Measurements from ENCODE around the gene PIGV.
A peak's percentile ranks its signal among the peaks of the same experiment; 100 is the strongest.

Gene PIGV

DNA sequence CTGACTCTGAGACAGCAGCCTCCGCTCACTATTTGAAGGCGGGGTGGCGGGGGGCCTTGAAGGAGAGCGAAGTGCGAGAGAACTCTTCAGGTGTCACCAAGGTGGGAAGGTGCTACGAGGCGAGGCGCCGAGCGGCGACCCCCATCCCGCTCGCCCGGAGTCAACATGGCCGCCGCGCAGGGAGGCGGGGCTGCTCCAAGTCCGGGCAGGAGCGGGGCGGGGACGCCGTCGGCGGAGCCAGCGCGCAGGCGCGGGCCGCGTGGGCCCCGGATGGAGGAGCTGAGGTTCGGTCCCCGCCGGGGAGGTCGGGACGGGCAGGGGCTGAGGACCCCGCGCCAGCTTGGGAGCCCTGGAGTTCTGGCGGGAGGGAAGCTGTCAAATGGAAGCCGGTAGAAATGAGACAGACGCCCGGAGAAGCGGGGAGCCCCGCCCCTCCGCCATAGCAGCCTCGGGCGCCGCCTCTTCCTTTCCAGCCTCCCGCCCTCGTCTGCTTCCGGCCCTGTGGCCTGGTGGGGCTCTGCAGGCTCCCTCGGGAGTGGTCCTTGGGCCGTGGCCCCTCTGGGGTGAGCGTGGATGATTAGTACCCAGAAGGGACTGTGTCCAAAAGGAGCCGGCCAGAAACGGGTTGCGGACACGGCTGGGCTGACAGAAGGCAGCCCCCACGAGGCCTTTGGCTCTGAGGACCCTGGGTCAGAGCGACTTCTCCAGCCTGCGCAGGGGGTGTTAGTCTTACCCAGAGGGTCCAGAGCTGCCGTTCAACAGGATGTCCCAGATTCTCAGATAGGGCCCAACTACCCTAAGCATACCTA, at the start of gene PIGV:
PIGV (plus strand) TSS at position 245 of the 809 bp plus-strand sequence. CDS start 2,866 bp downstream, outside the sequence.
- peak; percentile 93 for DNase-seq

DNA sequence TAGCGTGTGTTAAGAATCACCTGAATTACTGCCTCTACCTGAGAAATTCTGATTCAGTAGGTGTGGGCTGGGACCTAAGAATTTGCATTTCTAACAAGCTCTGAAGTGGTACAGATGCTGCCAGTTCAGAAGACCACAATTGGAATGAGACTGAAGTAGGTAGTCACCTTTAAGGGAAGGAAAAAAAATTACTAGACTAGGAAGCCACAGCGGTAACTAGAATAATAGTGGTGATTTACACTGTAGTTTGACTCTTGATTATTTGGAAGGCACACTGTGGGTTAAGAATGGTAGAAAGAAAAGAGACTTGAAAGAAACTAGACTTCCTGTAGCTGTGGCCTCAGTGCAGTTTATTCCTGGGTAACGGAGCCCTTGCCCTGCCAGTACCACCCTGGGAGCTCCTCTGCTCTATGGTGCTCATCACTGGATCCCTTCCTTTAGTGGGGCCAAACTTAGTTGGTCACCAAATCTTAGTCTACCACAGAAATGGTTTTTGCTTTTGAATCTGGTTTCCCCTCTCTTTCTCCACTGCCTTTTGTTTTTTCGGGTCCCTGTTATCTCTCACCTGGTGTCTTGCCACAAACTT, 48.3 kb upstream of the PIGV start:
- DNase-seq = no peak

DNA sequence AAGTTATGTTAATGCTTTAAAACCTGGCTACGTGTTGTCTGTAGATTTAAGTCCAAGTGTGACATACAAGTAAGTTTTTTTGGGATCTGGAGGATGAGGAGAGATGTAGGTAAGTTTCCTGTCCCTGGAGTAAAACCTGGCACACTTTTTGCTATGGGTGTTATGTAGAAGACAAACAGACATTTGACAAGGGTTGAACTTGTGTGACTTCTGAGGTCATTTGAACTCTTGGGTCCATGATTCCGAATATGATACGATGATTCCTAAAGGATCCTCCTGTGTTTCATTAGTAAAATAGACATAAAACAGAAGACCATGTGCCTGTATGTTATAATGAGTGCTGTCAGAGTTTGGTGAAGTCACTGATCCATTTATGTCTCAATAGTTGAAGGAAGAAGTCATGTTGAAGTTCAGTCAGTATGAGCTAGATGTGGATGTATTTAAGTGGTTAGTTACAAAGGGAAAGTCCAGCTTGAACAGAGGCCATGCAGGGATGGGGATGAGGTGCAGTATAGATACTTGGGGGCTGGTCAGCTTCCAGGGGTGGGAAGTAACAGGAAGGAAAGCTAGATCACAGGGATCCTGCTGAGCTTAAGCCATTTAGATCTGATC, 47.6 kb upstream of the PIGV start:
- no peak for DNase-seq

DNA sequence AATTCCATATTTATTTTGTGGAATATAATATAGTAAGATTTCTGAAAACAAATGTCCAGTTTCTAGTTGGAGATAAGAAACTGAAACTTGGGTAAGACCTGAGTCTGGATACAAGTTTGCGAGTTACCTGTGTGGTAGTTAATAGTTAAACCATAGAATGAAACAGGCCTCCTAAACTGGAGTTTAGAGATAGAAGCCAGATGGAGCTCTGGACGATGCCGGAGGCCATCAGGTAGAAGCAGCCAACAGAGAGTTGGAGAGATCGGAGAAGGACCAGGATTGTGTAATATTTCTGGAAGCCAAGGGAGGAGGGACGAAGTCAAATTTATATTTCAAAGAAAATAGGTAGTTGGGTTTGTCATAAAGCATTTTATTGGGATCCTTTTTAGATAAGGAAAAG, 46.8 kb upstream of the PIGV start:
- no peak for DNase-seq

DNA sequence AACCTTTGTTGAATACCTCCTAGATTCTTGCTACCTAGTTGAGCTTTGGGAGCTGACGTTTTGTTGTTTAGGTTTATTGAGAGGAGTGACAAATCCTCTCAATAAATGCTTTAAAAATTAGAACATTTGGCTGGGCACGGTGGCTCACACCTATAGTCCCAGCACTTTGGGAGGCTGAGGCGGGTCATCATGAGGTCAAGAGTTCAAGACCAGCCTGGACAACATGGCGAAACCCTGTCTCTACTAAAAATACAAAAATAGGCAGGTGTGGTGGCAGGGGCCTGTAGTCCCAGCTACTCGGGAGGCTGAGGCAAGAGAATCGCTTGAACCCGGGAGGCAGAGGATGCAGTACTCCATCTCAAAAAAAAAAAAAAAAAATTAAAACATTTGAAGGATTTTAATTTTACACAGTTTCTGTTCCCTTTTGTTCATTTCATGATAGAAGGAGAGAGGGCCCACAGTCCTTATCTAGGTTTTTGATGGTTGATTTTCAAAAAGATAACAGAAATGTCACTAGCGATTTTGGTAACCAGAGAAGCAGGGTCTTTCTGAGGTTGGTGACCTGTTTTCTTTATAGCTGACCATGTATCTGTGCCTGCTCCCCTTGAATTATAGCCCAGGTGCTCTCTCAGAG, 44.2 kb upstream of the PIGV start:
- DNase-seq = no peak

DNA sequence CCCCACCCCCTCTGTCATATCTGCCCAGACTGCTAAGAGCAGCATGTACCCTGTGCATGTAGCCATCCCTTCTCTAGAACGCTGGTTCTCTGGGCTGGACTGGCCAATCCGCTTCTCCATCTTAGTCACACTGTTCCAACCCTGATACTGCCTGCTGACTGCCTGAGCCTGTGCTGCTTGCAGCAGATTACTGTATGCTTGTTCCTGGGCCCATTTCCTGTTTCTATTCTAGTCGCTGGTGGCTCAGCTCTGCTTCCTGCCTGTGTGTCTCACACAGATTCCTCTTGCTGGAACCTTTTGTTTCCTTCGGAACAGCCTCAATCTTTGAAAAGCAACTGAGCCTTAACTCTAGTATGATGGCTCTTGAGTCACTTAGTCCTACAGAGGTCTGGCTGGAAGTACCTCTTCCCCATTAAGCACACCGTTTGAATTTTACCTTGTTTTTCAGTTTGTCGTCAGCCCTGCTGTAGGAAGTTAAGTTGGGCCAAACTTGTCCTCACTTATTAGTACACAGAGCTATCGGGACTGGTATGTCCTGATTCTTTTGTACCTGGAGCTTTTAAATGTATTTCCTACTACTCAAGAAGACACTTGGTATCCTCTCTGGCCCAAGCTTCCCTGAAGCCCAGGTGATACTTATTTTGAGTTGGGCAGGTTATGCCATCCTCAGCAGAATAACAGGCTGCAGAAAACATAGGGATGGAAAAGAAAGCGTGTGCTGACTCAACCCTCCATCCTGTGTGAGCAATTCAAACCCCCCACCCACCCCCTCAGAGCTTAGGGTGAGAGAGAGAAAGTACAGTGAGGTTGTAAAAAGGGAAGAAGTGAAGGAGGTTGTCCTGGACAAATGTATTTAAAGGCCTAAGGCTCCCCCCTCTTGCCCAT, 43.4 kb upstream of the PIGV start:
- DNase-seq = peak; percentile 76

DNA sequence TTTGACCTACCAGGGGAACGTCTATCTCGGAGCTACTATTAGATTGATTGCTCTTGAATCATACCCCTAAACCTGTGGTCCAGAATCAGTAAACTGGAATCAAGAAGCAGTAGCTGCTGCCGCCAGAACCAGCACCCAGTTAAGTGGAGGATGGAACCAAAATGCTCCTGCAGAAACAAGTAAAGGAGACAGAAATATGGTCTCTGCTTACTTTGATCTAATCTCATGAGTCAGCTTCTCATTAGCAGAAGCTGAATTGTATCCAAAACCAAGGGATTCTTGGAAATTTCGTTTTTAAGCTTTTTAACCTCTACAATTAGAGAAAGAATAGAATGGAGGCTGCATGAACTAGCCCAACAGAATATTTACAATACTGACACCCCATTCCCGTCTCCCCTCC, 42.6 kb upstream of the PIGV start:
- no peak for DNase-seq

DNA sequence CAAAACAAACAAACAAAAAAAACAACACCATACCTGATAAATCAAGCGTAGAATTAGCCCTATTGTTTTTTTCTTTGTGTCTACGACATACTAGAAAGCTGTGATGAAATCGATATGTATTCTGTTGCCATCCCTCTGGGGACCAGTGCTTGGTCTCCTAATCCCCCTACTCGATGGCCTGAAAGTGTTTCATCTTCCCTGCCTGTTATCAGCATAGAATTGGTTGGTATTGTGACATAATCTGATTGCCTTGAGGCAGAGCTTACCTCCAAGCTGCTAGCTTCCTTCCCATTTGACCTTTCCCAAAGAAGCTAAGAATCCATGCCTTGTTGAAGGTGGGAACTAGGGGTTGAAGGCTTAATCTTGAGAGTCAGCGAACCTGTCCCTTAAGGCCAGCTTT, 40.7 kb upstream of the PIGV start:
- no peak for DNase-seq

DNA sequence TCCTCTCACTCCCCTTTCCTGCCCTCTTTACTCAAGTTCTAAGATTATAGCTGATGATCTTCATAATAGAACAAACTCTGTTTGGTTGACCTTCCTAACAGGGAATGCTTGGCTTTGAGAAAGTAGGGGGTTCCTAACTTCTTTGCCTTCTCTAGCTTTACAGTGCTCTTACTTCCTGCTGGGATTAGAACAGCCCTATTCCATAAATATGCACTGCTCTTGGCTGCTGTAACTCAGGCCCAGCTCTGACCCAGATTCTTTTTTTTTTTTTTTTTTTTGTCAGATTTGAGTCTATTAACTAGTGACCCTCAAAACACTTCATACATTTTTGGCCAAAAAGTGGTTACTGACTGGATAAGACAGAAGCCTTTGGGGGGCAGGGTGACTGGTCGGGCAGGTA, 39.4 kb upstream of the PIGV start:
- DNase-seq = no peak

DNA sequence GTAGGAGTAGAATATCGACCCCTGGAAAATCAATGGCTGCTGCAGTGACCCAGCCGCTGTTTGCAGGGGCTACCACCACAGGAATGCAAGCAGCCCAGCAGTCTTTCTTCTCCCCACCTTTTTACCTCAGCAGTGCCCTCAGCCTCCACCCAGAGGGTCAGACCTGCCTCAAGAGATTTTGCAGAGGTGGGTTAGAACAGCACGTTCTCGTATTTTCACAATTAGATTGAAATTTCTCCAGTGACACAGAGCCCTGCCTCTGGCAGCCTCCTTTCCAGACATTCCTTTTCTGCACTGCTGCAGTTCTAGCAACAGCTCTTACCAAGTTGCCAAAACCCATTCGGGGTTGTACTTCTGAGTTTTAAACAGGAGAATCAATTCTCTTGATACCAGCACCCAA, 38.3 kb upstream of the PIGV start:
- no peak for DNase-seq

DNA sequence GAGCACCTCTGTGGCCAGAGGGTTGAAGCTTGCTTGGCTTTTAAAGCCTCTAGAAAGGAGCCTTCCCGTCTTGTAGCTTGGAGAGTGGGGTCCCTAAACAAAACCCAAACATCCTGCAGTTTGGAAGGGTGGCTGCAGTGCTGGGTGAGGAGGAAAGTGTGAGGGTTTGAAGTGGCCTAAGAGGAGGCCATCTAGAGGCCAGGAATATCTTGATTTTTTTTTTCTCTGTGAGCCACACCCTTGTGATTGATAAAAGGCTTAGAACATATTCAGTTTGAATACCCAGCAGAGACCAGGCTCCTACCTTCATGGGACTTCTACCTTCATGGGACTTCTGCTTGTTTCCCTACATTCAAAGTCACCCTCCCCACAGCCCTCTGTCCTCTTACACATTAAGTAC, 37.3 kb upstream of the PIGV start:
- no peak for DNase-seq

DNA sequence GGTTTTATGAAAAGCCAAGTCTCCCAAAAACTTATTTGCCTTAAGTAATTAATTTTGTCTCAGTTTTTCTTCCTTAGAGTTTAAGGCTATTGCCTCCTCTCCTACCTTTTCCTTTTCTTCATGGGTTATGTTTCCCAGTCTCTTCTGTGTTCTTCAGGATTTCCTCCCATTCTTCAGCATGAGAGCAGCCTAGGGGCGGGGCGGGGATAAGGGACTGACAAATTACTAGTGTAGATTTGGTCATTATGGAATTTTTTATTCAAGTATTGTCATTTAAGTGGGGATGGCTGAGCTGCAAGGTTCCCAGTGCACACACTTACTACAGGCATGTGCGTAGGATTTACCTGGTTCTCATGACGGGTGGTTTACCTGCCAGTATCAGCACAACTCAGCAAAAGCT, 35.2 kb upstream of the PIGV start:
- DNase-seq = no peak

DNA sequence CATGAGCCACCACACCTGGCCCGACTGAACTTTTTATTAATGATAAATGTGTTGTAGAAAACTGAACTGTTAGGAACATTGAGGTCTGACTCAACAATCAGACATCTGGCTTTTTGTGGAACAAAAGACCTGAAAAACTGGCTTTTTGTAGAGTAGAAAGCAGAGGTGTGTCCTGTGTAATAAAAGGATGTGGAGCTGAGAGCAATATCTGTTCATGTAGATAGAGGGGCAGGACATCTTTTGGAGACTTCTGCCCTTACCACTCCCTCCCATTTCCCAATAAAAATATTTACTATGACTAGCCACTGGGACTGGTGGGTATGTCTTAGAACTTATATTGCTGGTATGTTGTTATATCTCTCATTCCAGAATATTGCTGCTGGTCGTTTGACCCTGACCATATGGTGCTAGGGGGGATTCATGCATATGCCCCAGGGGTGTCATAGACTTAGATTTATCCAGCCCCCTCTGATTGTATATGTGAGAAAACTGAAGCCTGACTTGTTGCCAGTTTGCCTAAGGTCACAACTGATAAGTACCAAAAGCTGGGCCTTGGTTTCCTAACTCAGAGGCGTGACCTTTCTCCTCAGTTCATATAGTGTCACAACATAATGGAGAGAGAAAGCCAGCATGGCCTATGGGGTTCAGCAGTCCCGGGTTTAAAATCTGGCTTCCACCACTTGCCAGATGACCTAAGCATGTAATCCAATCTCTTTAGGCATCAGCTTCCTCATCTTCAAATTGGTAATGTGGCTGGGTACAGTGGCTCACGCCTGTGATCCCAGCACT, 33.5 kb upstream of the PIGV start:
- DNase-seq = no peak

DNA sequence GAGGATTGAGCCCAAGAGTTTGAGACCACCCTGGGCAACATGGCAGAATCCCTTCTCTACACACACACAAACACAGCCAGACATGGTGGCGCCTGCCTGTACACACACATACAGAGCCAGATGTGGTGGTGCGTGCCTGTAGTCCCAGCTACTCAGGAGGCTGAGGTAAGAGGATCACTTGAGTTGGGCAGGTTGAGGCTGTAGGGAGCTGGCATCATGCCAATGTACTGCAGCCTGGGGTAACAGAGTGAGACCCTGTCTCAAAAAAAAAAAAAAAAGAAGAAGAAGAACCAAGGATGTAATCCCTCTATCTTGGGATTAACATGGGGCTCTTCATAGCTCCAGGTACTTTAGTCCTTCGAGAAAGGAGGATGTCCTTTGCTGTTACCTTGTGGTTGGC, 29.4 kb upstream of the PIGV start:
- DNase-seq = no peak

DNA sequence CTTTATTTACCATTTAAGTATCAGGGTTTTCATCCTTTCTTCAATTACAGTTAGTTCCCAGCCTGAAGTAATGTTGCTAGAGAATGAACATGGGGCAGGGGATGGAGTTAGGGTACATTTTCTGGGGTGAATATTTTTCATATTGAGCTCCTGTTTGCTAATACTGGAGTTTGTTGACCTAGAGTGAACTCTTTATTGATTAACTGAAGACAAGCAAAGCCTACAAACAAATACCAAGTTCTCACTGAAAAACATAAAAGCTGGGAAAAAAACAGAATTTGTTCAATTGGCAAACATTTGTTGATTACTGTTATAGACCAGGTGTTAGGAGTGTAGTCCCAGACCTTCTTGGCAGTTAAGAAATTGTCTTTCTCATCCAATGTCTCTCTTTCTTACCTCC, 28.2 kb upstream of the PIGV start:
- DNase-seq = no peak

DNA sequence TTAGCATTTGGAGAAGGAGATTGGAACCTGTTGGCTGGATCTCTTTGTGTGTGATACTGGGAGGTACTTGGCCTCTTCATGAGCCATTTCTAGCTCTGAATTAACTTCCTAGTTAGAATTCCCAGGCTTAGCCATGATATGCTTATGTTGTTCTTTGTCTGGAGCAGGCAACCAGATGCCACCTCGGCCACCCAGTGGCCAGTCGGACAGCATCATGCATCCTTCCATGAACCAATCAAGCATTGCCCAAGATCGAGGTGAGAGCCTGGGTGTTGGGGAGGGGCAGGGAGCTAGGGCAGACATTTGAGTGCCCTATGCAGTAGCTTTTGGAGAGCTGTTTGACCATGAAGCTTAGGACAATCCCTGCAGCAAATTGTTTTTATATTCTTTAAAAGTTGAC, 26.5 kb upstream of the PIGV start:
- DNase-seq = no peak

DNA sequence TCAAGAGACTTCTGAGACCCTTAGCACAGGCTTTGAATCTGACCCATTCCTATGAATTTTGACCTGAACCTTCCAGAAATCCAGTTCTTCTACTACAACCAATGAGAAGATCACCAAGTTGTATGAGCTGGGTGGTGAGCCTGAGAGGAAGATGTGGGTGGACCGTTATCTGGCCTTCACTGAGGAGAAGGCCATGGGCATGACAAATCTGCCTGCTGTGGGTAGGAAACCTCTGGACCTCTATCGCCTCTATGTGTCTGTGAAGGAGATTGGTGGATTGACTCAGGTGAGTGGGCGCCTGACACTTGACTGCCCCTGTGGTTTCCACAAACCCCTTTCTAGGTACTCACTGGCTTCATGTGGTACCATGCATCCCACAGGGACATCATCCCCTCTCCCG, 20.0 kb upstream of the PIGV start:
- DNase-seq = no peak

DNA sequence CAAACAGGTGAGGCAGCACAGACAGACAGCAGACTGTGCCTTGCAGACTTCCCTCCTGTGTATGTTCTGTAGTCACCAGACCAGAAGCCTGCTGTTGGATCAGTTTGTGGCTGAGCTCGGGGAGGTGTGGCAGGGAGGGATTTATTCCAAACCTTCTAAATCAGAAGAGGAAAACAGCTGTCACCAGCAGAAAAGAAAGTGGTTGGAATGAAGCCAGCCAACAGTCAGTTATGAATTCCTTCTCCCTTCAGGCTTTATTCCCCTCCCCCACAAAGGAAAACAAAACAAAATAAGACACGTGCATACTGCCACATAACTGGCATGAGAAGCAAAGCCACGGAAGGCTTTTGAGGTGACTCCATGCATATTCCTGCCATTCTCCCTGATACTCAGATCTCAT, 19.0 kb upstream of the PIGV start:
- DNase-seq = no peak

DNA sequence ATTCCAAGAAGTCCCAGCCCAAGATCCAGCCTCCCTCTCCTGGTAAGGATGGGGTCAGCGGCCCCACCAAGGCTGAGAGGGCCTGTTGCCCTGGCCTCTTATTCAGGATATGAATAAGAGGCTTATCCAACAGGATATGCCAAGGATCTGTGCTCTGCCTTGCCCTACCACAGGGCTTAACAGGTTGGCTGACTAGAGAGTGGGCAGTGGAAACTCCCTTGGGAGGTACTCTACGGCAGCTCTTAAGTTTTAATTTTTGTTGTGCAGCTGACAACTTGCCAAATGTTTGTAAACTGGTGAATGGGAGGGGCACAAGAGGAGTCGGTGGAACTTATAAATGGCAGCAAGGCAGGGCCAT, 16.5 kb upstream of the PIGV start:
- DNase-seq = no peak

DNA sequence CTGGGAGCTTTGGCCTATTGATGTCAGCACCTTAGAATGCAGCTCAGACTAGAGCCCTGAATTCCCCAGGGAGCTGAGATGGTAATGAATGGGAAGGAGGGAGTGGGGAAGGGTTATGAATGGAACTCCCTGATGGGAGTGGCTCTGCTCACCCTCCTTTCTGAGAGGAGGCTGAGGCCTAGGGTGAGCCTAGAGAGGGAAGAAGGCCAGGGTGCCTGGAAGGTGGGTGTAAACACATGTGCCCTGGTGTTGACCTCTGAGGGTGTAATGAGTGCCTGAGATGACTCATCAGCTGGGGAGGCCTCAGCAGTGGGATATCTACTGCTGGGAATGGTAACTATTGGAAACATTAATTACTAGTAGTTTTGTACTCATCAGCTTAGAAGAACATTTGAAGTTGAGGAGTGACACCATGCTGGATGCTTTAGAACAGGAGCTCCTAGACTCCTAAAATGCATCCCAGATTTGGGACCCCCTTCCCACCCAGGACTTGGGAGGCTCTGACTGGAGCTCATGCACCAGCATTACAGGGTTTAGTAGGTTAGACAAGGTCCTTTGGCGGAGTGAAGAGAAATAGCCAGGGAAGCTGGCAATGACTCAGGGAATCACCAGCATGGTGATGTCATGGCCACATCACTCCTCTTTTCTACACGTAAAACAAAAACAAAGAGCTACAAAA, 16.0 kb upstream of the PIGV start:
- DNase-seq = no peak

DNA sequence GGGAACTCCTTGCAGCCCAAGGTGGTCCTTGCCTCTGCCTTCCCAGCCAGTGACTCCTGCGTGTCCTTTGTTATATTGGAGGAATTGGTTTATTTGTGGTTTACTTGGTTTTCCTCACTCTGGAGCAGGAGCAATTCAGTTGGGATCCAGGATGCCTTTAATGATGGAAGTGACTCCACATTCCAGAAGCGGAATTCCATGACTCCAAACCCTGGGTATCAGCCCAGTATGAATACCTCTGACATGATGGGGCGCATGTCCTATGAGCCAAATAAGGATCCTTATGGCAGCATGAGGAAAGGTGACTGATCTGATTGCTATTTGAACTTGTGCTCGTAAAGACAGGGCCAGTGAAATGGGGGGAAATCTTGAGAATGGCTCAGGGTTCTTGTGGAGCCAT, 15.1 kb upstream of the PIGV start:
- no peak for DNase-seq

DNA sequence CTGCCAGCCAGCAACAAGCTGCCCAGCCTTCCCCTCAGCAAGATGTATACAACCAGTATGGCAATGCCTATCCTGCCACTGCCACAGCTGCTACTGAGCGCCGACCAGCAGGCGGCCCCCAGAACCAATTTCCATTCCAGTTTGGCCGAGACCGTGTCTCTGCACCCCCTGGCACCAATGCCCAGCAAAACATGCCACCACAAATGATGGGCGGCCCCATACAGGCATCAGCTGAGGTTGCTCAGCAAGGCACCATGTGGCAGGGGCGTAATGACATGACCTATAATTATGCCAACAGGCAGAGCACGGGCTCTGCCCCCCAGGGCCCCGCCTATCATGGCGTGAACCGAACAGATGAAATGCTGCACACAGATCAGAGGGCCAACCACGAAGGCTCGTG, 13.3 kb upstream of the PIGV start:
- DNase-seq = no peak
